SK-N-SH (cell line): ENCODE data around the gene SMAD3. TPM values are rescaled to one million over a fixed set of nuclear protein-coding genes. Genes with fewer than 3 reads are reported as not detected.

Experiments used
- CTCF ChIA-PET: fragments of 300-600, 350-600 bp; formaldehyde crosslinking; extraction: SDS; loops from one replicate; lab custom pipeline; 2021; lab: Yijun Ruan, JAX
- POLR2A ChIA-PET: fragments of 350-600 bp; sonication (Branson Sonifier 250); formaldehyde crosslinking; extraction: SDS; loops from one replicate; lab custom pipeline; 2020; ENCODE audit warnings: antibody characterized with exemption, inconsistent platforms; lab: Yijun Ruan, JAX
- DNase-seq: peaks from one replicate; pipeline ENCODE4 v3.0.0; 2012
- H2AFZ ChIP-seq: fragments of 200-600 bp; sonication (generic); 2 replicates; pipeline ENCODE4 v1.8.1; 2016; ENCODE audit warnings: antibody characterized with exemption, mild to moderate bottlenecking, low read depth
- H3F3A ChIP-seq: fragments of 200-600 bp; sonication (generic); replicated peaks from 2 replicates; pipeline ENCODE3; 2016; ENCODE audit warnings: antibody characterized with exemption, mild to moderate bottlenecking; ENCODE audit not compliant: insufficient read depth
- H3K27ac ChIP-seq, 2 experiments: fragments of 200-500 bp in 1 of 2; fragments of 200-600 bp in 1 of 2; sonication (Bioruptor generic) in 1 of 2; sonication (generic), shearing (Covaris generic) in 1 of 2; 2 replicates each; pipeline versions ENCODE4 v1.5.1 to v1.6.1; 2014 to 2016; ENCODE audit warnings: low read depth in 2 of 2, inconsistent platforms in 1 of 2, low read length in 1 of 2, mild to moderate bottlenecking in 1 of 2, mixed read lengths in 1 of 2
- H3K27me3 ChIP-seq: fragments of 200-600 bp; sonication (generic), shearing (Covaris generic); 2 replicates; pipeline ENCODE4 v1.6.1; 2016; ENCODE audit warnings: mixed run types; ENCODE audit not compliant: insufficient read depth
- H3K36me3 ChIP-seq, 2 experiments: fragments of 200-500 bp in 1 of 2; fragments of 200-600 bp in 1 of 2; sonication (Bioruptor generic) in 1 of 2; sonication (generic) in 1 of 2; replicated peaks in 1 of 2; 2 replicates each; pipeline versions ENCODE3 to v1.5.1; 2014 to 2016; ENCODE audit warnings: low read length in 1 of 2, mild to moderate bottlenecking in 1 of 2; ENCODE audit not compliant: insufficient read depth in 2 of 2, control insufficient read depth in 1 of 2
- H3K4me1 ChIP-seq, 2 experiments: fragments of 200-500 bp in 1 of 2; fragments of 200-600 bp in 1 of 2; sonication (Bioruptor generic) in 1 of 2; sonication (generic), shearing (Covaris generic) in 1 of 2; 2 replicates each; pipeline versions ENCODE4 v1.5.1 to v1.6.1; 2014 to 2016; ENCODE audit warnings: low read depth in 1 of 2, low read length in 1 of 2, mixed run types in 1 of 2; ENCODE audit not compliant: insufficient read depth in 2 of 2, control insufficient read depth in 1 of 2
- H3K4me2 ChIP-seq: fragments of 200-600 bp; sonication (generic), shearing (Covaris generic); 2 replicates; pipeline ENCODE4 v1.6.1; 2017; ENCODE audit warnings: mixed run types
- H3K4me3 ChIP-seq, 2 experiments: fragments of 200-500 bp in 1 of 2; fragments of 200-600 bp in 1 of 2; sonication (Bioruptor generic) in 1 of 2; sonication (generic), shearing (Covaris generic) in 1 of 2; 2 replicates each; pipeline versions ENCODE4 v1.5.1 to v1.8.1; 2014 to 2016; ENCODE audit warnings: low read depth in 2 of 2, inconsistent platforms in 1 of 2, low read length in 1 of 2, mild to moderate bottlenecking in 1 of 2, mixed read lengths in 1 of 2, moderate library complexity in 1 of 2
- H3K79me2 ChIP-seq: fragments of 200-600 bp; sonication (generic); 2 replicates; pipeline ENCODE4 v1.8.1; 2017; ENCODE audit warnings: mild to moderate bottlenecking; ENCODE audit not compliant: insufficient read depth
- H3K9ac ChIP-seq: fragments of 200-600 bp; sonication (generic); 2 replicates; pipeline ENCODE4 v1.6.1; 2017; ENCODE audit warnings: mixed run types
- H3K9me2 ChIP-seq: fragments of 200-600 bp; sonication (generic); 2 replicates; pipeline ENCODE4 v1.6.1; 2017; ENCODE audit warnings: mixed run types
- H3K9me3 ChIP-seq: fragments of 200-600 bp; sonication (generic); 2 replicates; pipeline ENCODE4 v1.6.1; 2017; ENCODE audit warnings: mixed run types, mild to moderate bottlenecking, moderate library complexity
- H4K20me1 ChIP-seq: fragments of 200-600 bp; sonication (generic); 2 replicates; pipeline ENCODE4 v1.6.1; 2017; ENCODE audit warnings: mild to moderate bottlenecking, mixed run types; ENCODE audit not compliant: insufficient read depth
- EP300 ChIP-seq, 2 experiments: IDR thresholded peaks; 2 replicates each; pipeline versions ENCODE4 v1.4.0 to v1.6.1; 2012; ENCODE audit warnings: borderline replicate concordance in 1 of 2, low read depth in 1 of 2, low read length in 1 of 2
- FOSL2 ChIP-seq: IDR thresholded peaks from 2 replicates; pipeline ENCODE4 v1.4.0; 2012; ENCODE audit warnings: low read depth, mild to moderate bottlenecking, moderate library complexity, borderline replicate concordance
- FOXJ3 ChIP-seq: sonication (generic); formaldehyde crosslinking; IDR thresholded peaks from 2 replicates; pipeline ENCODE4 v1.5.1; 2020; ENCODE audit warnings: mild to moderate bottlenecking, missing genetic modification reagents
- GATA2 ChIP-seq: sonication (generic); formaldehyde crosslinking; IDR thresholded peaks from 2 replicates; pipeline ENCODE4 v1.5.0; 2020; ENCODE audit warnings: mild to moderate bottlenecking, missing genetic modification reagents
- IRF3 ChIP-seq: fragments of 150-350 bp; IDR thresholded peaks from 2 replicates; pipeline ENCODE4 v1.6.1; 2016; ENCODE audit warnings: mild to moderate bottlenecking, low read depth, low read length
- RXRA ChIP-seq: IDR thresholded peaks from 2 replicates; pipeline ENCODE4 v1.4.0; 2012; ENCODE audit warnings: low read depth, mild to moderate bottlenecking, borderline replicate concordance
- SIN3A ChIP-seq: IDR thresholded peaks from 2 replicates; pipeline ENCODE4 v1.6.1; 2012; ENCODE audit warnings: low read depth, mild to moderate bottlenecking, low read length, moderate library complexity, borderline replicate concordance
- SMC3 ChIP-seq: IDR thresholded peaks from 2 replicates; pipeline ENCODE4 v1.6.1; 2012; ENCODE audit warnings: low read depth, low read length, improper control_type of control experiment
- TEAD4 ChIP-seq: IDR thresholded peaks from 2 replicates; pipeline ENCODE4 v1.4.0; 2012; ENCODE audit warnings: mild to moderate bottlenecking, borderline replicate concordance; ENCODE audit not compliant: insufficient read depth
- USF1 ChIP-seq: IDR thresholded peaks from 2 replicates; pipeline ENCODE4 v1.4.0; 2012; ENCODE audit warnings: low read depth, borderline replicate concordance
- USF2 ChIP-seq: fragments of 150-350 bp; IDR thresholded peaks from 2 replicates; pipeline ENCODE4 v1.6.1; 2017; ENCODE audit warnings: antibody characterized with exemption, low read length, low read depth, borderline replicate concordance
- ZBTB33 ChIP-seq: IDR thresholded peaks from 2 replicates; pipeline ENCODE4 v1.4.0; 2012; ENCODE audit warnings: low read depth, borderline replicate concordance
- whole genome bisulfite sequencing: methylation state at CpG from one replicate; pipeline ENCODE4 v1.1.6; 2017; ENCODE audit warnings: low lambda C conversion rate; 5-methylcytosine and 5-hydroxymethylcytosine counted together
- polyA plus RNA-seq, 3 experiments: library from polyadenylated mRNA; depleted of rRNA; stranded (reverse); fragments of >200 nt; gene quantifications; 2 replicates each; pipeline ENCODE4 v1.2.3, GENCODE V29; 2012

Gene SMAD3
- polyA plus RNA-seq, 1 of the 3 experiments (the other 2 are of a cell fraction) = 19.5 TPM

GRCh38 chr15:67184208-67184925 is 119.0 kb downstream of the SMAD3 start:
- Histone ChIP-seq H3K9me3 (no peaks in the 10 kb centered on the region), H3F3A (peaks cover 14% of the 10 kb centered on the region), H3K4me1 (peaks cover 14 to 33% of the 10 kb centered on the region in 2 experiments), H3K4me2 (no peak overlapping the region), H3K4me3 (no peak overlapping the region), H3K9ac (no peak overlapping the region), H3K36me3 (peaks cover 20 to 26% of the 10 kb centered on the region in 2 experiments), H3K79me2 (peaks cover 18% of the 10 kb centered on the region), H3K27me3 (no peaks in the 10 kb centered on the region), H4K20me1 (no peaks in the 10 kb centered on the region), H2AFZ (no peak overlapping the region), H3K9me2 (no peaks in the 10 kb centered on the region), H3K27ac (no peak overlapping the region)
- ChIA-PET CTCF (interaction anchor here (0.6 kb wide), 1 partner anchor 54 kb away, joined by 3 read pairs; no protein-coding TSS in a partner anchor), POLR2A (no interaction called here)
- DNase-seq = no peak
- TF ChIP-seq GATA2 (no peak), SMC3 (no peak), RXRA (no peak), FOXJ3 (no peak), IRF3 (no peak), USF1 (no peak), TEAD4 (no peak), EP300 (IDR thresholded peaks at IDR 0.05; ENCODE audit: borderline replicate concordance in 1 of 2, low read depth in 1 of 2, low read length in 1 of 2) (no peak), ZBTB33 (no peak), SIN3A (no peak), USF2 (no peak), FOSL2 (no peak)
- WGBS = 97% methylated on average over 18 of the region's 18 CpGs
